IPS-18c (cell line): Measurements from ENCODE around the gene NEU2.

Experiments used
- H3K4me3 ChIP-seq: 2 replicates; pipeline ENCODE4 v1.7.0; 2013; ENCODE audit warnings: low read depth, mild to moderate bottlenecking, low read length, moderate library complexity; ENCODE audit not compliant: insufficient read depth
- H3K9me3 ChIP-seq: one replicate; pipeline ENCODE4 v1.6.1; 2013; ENCODE audit warnings: mild to moderate bottlenecking, low read length, moderate library complexity; ENCODE audit not compliant: control insufficient read depth, insufficient read depth

NEU2 gene

GRCh38 chr2:233080836-233081229 is 48.4 kb downstream of the NEU2 start:
- Histone ChIP-seq H3K4me3 (no peak overlapping the region), H3K9me3 (peaks cover 2% of the 10 kb centered on the region)

- Histone ChIP-seq H3K4me3 (no peak overlapping the region), H3K9me3 (peaks cover 2% of the 10 kb centered on the region)
Measured at GRCh38 chr2:233081232-233081730, 48.8 kb downstream of the NEU2 start.

GRCh38 chr2:233081731-233082221 is 49.3 kb downstream of the NEU2 start:
- Histone ChIP-seq H3K4me3 (no peak overlapping the region), H3K9me3 (peaks cover 2% of the 10 kb centered on the region)

- Histone ChIP-seq H3K9me3 (peaks cover 2% of the 10 kb centered on the region), H3K4me3 (no peak overlapping the region)
Measured at GRCh38 chr2:233082222-233082930, 49.9 kb downstream of the NEU2 start.

GRCh38 chr2:233082931-233083755 is 50.7 kb downstream of the NEU2 start:
- no peak overlapping the region for H3K4me3 ChIP-seq

GRCh38 chr2:233083782-233084181 is 51.3 kb downstream of the NEU2 start:
- H3K9me3 ChIP-seq, result peaks cover 2% of the 10 kb centered on the region
- H3K4me3 ChIP-seq, result no peak overlapping the region

More at GRCh38 chr2:233082931-233083755, 50.7 kb downstream of the NEU2 start:
- peaks cover 2% of the 10 kb centered on the region for H3K9me3 ChIP-seq

GRCh38 chr2:233084488-233084887 is 52.0 kb downstream of the NEU2 start:
- Histone ChIP-seq H3K9me3 (no peaks in the 10 kb centered on the region), H3K4me3 (no peak overlapping the region)
